Measurements from ENCODE around the gene AFAP1. TPM values are rescaled to one million over a fixed set of nuclear protein-coding genes. Genes with fewer than 3 reads are reported as not detected.

Gene AFAP1
- total RNA-seq, 4 donors from 2014 or later, result 8.3 to 27.1 (median 11.1) TPM

GRCh38 chr4:7790023-7790422, 149.6 kb downstream of the AFAP1 start:
- peaks cover 31% of the 10 kb centered on the region for H3K36me3 ChIP-seq
- TF ChIP-seq EP300 (IDR thresholded peaks at IDR 0.05) (no peak), POLR2A (IDR thresholded peaks at IDR 0.05) (no peak), POLR2AphosphoS5 (IDR thresholded peaks at IDR 0.05) (no peak)
- TF ChIP-seq, protein P1, sequence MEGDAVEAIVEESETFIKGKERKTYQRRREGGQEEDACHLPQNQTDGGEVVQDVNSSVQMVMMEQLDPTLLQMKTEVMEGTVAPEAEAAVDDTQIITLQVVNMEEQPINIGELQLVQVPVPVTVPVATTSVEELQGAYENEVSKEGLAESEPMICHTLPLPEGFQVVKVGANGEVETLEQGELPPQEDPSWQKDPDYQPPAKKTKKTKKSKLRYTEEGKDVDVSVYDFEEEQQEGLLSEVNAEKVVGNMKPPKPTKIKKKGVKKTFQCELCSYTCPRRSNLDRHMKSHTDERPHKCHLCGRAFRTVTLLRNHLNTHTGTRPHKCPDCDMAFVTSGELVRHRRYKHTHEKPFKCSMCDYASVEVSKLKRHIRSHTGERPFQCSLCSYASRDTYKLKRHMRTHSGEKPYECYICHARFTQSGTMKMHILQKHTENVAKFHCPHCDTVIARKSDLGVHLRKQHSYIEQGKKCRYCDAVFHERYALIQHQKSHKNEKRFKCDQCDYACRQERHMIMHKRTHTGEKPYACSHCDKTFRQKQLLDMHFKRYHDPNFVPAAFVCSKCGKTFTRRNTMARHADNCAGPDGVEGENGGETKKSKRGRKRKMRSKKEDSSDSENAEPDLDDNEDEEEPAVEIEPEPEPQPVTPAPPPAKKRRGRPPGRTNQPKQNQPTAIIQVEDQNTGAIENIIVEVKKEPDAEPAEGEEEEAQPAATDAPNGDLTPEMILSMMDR (IDR thresholded peaks at IDR 0.05), result no peak
- H3K4me1 ChIP-seq, result no peaks in the 10 kb centered on the region
- DNase-seq (ENCODE audit: low spot score in 2 of 2), result no peak
- no peaks in the 10 kb centered on the region for H3K27me3 ChIP-seq
- no peak overlapping the region for H3K27ac ChIP-seq
- 61% methylated on average over 2 of the region's 2 CpGs for WGBS
- H3K4me3 ChIP-seq, result no peak overlapping the region
- no peaks in the 10 kb centered on the region for H3K9me3 ChIP-seq

DNA sequence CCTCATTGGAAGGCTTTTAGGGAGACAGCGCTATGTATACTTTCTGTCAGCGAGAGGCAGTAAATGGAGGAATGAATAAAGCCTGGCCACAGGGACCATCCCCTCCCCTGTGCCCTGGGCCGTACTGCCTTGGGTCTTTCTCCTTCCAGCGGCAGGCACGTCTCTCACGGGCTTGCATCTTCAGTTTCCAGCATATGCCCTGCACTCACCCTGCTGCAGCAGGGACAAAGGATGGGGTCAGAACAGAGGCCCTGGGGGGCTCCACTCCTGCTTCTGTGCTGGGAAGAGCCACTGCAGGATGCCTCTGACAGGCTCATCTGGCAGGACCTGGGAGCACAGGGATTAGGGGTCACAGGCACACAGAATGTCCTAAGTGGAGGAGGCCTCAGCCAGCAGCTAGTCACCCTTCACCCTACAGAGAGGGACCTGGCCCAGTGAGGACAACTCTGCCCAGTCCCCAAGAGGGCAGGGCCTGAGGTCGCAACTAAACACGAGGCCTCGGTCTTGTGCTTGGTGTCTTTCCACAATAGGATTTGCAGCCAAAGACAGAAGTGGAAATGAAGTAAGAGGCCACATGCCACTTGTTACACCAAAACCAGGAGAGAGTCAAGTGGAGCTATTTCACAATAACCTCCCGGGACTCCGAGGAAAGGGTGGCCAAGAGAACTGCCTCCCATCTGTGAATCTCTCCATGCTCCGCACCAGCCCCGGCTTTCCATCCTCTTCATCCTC, 150.8 kb downstream of the AFAP1 start:
- Histone ChIP-seq H3K4me1 (no peaks in the 10 kb centered on the region), H3K9me3 (no peaks in the 10 kb centered on the region), H3K4me3 (no peak overlapping the region), H3K27me3 (no peaks in the 10 kb centered on the region), H3K36me3 (peaks cover 33% of the 10 kb centered on the region), H3K27ac (no peak overlapping the region)
- 81% methylated on average over 12 of the region's 13 CpGs for WGBS
- TF ChIP-seq EP300 (IDR thresholded peaks at IDR 0.05) (no peak), POLR2AphosphoS5 (IDR thresholded peaks at IDR 0.05) (no peak), POLR2A (IDR thresholded peaks at IDR 0.05) (no peak)
- TF ChIP-seq, protein P1 (IDR thresholded peaks at IDR 0.05), result no peak
- DNase-seq (ENCODE audit: low spot score in 2 of 2), result peak in 1 of 2 donors; percentile 67

DNA sequence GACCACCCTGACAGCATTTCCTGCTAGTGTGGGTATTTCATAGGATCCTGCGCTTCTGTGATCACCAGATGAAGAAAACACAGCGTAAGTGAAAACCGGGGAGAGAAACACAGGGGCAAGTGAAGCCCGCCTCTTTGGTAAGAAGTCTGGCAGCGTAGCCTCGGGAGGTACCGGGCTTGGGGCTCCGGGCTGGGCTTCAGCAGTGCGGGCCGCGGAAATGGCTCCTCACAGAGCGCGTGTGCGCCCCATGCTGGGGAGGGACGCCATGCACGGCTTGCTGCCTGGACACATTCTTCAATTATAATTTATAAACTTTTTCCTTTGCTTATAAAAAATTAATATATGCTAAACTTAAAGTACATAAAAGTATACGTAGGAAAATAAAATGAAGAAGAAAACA, 151.5 kb downstream of the AFAP1 start:
- H3K36me3 ChIP-seq, result peaks cover 31% of the 10 kb centered on the region
- peak in 1 of 2 donors; percentile 21 for DNase-seq (ENCODE audit: low spot score in 2 of 2)
- H3K9me3 ChIP-seq, result no peaks in the 10 kb centered on the region
- no peak overlapping the region for H3K4me3 ChIP-seq
- TF ChIP-seq, protein P1 (IDR thresholded peaks at IDR 0.05), result no peak
- TF ChIP-seq POLR2A (IDR thresholded peaks at IDR 0.05), result no peak
- TF ChIP-seq EP300 (IDR thresholded peaks at IDR 0.05), result no peak
- no peak overlapping the region for H3K27ac ChIP-seq
- no peaks in the 10 kb centered on the region for H3K4me1 ChIP-seq
- no peaks in the 10 kb centered on the region for H3K27me3 ChIP-seq
- WGBS, result 91% methylated on average over 17 of the region's 17 CpGs

- DNase-seq (ENCODE audit: low spot score in 2 of 2), result peak in 1 of 2 donors; percentile 54
- H3K27me3 ChIP-seq, result no peaks in the 10 kb centered on the region
- H3K27ac ChIP-seq, result no peak overlapping the region
- no peaks in the 10 kb centered on the region for H3K9me3 ChIP-seq
- WGBS, result 86% methylated on average over 15 of the region's 30 CpGs
- no peak for TF ChIP-seq POLR2AphosphoS5 (IDR thresholded peaks at IDR 0.05)
- TF ChIP-seq, protein P1 (IDR thresholded peaks at IDR 0.05), result no peak
- no peak for TF ChIP-seq EP300 (IDR thresholded peaks at IDR 0.05)
- no peak for TF ChIP-seq POLR2A (IDR thresholded peaks at IDR 0.05)
- no peak overlapping the region for H3K4me3 ChIP-seq
- H3K36me3 ChIP-seq, result peaks cover 29% of the 10 kb centered on the region
- no peaks in the 10 kb centered on the region for H3K4me1 ChIP-seq
Observed at GRCh38 chr4:7787681-7788141, 151.9 kb downstream of the AFAP1 start.

- WGBS, result 97% methylated on average over 14 of the region's 15 CpGs
- Histone ChIP-seq H3K27ac (no peak overlapping the region), H3K9me3 (no peaks in the 10 kb centered on the region), H3K4me1 (no peaks in the 10 kb centered on the region), H3K4me3 (no peak overlapping the region), H3K36me3 (peaks cover 27% of the 10 kb centered on the region), H3K27me3 (no peaks in the 10 kb centered on the region)
- DNase-seq (ENCODE audit: low spot score in 2 of 2), result peak in 1 of 2 donors; percentile 40
- TF ChIP-seq, protein P1 (IDR thresholded peaks at IDR 0.05), result no peak
- TF ChIP-seq POLR2A (IDR thresholded peaks at IDR 0.05), result no peak
- no peak for TF ChIP-seq EP300 (IDR thresholded peaks at IDR 0.05)
- TF ChIP-seq POLR2AphosphoS5 (IDR thresholded peaks at IDR 0.05), result no peak
Observed at GRCh38 chr4:7787067-7787466, 152.6 kb downstream of the AFAP1 start.
